Inflammatory macrophage treated with lipopolysaccharide for 1 hour (primary cell): ENCODE measurements around the gene GPATCH8.
A peak's percentile ranks its signal among the peaks of the same experiment; 100 is the strongest.
"Not testable (repeated sequence)": the region's sequence is repeated elsewhere in the genome, so short reads cannot be mapped to it uniquely, and the experiment has no call there.

ENCODE experiments used
- DNase-seq, 2 donors: peaks; one replicate each; pipeline ENCODE4 v3.0.0-alpha.2; 2020 to 2022

Gene GPATCH8

DNA sequence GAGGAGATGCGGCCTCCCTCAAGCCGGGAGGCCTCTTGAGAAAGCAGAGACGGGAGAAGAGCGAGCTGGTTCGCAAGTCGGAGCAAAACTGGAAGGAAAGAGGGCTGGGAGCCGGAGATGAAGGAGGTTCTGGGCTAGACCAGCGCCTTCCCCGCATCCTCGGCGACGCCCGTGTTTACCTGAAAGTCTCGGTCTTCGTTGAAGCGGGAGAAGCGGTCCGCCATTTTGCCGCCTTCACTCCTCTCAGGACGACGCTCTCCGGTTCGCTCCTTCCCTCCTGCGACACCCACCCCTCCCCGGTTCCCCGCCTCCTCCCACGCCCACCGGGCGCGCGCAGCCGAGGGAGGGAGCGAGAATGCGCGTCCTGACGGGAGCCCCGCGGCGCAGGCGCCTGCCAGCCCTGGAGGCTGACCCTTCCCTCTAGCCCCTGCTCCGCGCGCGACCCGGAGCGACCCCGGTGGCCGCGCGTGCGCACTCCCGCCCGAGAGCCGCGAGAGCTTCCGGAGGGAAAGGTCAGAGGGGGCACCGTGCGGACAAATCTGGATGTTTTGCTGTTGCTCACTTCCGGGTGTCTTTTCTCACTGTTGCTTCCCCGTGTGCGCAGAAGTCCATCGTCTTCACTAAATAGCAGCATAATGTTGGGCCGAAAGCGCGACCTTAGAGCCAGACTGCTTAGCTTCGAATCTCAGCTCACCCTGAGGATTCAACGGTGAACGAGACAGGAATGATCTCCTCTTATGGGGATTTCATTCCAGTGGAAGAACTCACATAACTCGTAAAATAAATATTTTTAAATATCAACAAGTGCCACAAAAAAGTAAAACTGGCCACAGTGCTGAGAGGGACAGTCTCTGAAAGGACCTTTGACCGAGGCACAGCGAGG, at the start of gene GPATCH8:
GPATCH8 (minus strand) TSS at position 260 of the 883 bp plus-strand sequence; CDS start at position 224, 36 bp downstream.
- DNase-seq: peak; percentile 89 to 94

DNA sequence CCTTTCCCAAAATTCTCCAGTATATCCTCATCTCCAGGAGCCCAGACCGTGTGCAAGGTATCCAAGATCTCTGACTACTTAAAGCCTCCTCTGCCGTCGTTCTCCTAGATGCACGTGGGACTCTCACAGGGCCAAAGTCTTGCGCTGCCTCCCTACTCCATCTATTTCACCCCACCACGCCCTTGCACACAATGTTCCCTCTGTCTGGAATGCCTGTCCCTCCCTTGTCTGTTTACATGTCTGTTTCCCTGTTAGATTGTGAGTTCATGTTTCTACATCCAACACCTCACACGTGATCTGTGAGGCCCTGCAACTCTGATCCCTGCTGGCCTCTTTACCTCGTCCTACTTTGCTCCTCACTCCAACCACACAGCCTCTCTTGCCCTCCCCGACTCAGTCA, 49.2 kb upstream of the GPATCH8 start:
- DNase-seq: no peak

DNA sequence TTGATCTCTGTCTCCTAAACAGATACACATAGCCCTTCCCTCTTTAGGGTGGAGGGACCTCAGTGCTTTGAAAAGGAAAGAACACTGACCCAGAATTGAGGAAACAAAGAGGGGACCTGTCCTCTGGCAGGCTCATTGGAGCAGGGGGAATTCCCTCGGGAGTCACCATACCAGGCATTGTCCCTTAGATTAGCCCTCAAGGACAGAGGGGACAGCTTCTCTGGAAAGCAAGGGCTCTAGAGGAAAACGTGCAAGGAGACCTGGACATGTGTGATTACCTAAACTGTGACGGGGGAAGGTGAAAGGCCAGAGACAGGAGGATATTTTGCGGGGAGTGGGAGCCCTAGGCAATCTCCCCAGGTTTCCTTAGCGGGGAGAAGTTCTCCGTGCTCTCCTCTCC, 46.5 kb upstream of the GPATCH8 start:
- DNase-seq: no peak

DNA sequence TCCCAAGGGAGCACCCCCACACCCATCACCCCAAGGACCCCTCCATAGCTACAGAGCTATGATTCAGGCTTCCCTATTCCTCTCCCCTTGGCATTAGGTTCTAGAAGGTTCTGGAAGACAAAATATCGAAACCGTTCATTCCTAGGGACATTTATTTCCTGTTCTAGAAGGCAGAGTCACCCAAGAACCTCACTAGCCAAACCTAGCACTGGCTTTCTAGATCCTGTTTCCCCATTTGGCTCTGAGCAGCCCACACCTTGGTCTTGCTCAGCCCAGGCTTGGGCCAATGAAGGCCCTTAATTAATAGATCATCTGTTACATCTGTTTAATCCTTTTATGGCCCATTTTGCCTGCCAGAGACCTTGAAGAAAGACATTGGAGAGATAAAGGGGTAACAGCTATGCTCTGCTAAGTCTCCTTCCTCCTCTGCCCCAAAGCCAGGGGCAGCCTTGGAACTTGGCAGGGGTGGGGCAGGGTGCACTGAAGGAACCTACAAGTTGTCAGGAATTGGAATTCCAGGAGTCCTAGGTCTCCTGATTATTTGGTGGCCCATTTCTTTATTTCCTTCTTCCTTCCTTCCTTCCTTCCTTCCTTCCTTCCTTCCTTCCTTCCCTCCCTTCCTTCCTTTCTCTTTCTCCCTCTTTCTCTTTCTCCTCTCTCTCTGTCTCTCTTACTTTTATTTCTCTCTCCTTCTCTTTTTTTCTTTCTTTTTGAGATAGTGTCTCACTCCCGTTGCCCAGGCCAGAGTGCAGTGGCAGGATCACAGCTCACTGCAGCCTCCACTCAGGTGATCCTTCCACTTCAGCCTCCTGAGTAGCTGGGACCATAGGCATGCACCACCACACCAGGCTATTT, 45.4 kb upstream of the GPATCH8 start:
- DNase-seq: peak; percentile 38 to 44

DNA sequence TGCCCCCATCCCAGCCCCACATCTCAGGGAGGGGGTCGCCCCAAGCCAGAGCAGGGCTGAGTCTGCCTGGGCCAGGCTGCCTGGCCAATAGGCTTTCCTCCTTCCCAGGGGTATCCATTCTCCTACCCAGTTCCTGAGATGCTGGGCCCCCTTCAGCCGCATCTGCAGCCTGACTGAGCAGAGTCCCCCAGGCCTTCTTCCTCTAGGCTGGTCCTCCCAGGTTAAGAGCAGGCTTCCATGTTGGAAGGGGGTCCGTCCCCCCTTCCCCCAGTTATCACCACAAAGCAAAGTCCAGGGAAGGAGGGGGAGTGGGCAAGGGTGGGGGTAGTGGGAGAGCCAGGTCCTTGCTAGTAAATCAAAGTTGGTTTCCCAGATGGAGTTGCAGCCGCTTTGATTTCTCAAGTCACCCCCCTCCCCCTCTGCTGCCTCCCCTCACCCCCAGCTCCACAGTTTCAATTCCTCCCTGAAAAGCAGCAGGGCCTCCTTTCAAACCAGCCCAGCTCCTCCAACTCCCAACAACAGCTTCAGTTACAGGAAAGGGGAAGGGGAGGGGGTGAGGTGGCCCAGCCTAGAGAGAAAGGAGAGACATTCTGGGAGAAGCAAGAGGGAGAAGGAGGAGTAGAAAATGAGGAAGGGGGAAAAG, 44.5 kb upstream of the GPATCH8 start:
- DNase-seq: no peak

DNA sequence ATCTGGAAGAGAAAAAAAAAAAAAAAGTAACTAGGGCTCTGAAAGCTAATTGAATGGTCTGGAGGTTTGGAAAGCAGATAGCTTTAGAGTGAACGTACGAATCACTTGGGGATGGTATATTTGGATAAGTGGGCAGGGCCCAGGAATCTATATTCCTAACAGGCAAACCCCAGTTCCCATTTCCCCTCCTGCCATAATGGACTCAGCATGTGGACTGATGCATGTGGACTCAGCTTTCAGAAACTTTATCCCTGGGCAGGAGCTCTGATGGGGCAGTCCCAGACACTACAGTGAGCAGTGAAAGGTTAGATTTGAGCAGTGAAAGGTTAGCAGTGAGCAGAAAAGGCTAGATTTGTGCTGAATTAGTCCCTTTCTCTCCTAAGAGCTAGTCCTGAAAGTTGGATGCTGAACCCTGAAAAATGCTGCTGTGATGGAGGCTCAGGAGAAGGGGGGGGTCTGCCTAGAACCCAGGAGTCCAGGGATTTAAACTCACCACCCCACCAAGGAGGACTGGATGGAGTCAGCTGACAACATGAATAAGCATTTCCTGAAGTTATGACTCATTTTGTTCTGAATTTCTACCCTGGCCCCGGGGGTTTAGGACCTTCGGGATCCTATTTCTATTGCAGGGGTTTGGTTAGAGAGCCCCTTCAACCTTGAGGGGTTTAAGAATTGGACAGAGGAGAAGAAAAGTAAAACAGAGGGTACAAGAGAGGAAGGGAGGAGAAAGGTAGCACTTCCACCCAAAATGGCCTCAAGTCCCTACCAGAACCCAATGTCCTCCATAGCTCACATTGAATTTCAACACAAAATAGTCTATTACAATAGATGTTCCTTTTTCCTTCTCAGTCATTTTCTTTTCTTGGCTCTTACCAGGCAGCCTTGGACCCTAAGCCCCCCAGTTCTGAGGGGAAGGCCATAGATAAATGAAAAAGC, 43.7 kb upstream of the GPATCH8 start:
- peak in 1 of 2 donors; percentile 24 for DNase-seq

DNA sequence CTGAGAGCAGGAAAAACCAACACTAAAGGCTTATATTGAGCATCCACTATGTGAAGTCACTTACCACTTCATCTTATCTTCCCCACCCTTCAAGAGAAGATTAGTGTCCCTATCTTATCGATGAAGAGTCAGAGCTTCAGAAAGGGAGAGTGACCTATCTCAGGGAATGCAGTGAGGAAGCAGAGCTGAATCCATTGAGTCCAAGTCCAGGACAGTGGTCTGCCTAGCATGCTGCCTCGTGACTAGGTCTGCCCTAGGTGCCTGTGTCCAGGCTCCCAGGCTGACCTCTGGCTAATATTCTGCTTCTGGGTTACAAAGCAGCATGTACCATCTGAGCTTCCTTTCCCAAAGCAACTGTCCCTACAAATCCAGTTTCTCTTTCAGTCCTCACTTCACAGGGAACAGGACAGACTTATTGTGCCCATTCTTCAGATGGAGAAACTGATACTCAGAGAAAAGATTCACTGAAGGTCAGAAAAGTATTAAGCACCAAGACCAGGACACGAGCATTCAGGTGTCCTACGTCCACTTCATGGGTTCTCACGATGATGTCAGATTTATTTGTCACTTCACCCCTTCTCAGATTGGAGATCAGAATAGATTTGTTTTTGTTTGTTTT, 40.8 kb upstream of the GPATCH8 start:
- DNase-seq: no peak

DNA sequence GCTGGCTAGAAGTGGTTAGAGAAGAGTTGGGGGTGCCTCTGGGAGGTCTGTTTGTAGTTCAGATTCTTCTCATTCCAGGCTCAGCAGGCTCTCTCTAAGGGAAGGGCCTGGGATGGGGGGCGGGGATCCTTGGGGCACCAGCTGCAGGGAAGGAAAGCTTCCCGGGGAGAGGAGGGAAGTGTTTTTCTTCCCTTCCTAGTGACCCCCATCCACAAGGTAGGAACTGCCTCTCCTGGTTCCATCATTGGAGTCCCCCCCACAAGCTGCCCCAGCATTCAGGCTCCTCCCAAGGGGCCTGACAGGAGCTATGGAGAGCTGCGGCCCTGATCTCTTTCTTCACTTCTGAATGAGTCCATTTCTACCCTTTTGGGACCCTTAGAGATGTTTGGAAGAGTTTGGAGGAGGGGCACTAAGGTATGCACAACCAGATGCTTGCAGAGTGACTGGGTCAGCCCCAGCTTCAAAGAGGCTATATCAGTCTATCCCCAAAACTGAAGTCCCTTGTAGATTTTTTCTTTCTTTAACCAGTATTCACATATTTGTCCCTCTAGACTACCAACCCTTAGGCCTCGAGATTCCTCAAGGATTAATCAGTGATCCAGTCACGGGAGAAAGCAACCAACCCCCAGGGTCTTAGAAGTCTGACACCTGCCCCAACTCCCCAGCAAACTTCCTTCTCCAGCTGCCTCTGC, 40.2 kb upstream of the GPATCH8 start:
- DNase-seq: no peak

DNA sequence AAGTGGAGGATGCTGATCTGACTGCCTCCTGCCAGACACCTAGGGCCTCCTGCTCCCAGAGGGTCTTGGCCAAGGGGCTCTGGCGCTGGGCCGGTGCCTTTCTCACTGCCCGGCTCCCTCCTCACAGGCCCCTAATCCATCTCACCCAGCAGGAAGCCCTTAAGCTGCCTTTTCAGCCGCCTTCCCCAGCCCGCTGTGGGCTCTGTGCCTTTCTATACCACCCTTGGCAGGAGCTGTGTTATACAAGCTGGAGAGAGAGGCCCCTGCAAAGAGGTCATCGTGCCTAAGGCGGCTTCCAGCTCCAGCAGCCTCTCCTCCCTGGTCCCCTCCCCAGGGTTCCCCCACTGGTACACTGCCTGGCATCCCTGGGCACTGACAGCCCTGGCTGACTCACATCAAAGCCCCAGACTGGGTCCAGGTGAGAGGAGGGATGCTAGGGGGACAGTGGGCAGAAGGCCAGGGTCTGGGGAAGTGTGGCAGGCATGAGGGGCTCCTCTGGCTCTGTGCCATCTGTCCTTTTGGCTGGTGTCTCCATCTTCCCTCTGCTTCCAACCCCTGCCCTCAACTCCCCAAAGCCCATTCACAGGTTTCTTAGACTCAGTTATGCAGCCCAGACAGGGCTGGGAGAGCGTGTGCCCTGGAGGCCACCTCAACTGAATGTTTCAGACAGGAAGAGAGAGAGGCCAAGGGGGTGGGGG, 38.8 kb upstream of the GPATCH8 start:
- DNase-seq: no peak

DNA sequence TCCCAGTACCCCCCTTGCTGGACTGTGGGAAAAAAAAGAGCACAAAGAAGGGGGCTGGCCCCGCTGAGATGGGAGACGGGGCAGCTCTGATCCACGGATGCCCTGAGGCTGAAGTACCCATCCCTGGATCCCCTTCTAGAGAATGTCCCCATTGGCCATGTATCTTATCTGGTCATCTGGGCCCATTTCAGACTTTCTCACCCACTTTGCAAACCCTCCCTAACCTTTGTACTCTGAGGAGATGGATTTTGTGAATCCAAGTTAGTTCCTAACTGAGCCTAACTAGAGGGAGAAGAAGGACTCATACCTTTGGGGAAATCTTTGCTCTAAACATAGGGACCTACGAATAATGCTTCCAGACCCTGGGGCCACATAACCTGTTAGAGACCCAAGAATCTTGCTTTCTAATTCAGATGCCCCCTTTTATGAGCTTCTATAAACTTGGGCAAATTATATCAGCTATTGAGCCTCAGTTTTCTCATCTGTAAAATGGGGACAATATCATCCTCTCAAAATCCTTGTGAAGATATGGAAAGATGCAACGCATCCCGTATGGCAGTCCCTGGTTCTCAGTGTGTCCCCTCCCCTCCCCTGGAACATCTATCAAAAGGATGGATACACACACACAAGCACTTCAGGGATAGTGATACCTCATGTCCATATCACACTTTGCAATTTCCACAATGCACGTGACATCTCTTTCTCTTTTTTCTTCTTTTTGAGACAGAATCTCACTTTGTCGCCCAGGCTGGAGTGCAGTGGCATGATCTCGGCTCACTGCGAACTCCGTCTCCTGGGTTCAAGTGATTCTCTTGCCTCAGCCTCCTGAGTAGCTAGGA, 37.3 kb upstream of the GPATCH8 start:
- no peak for DNase-seq

DNA sequence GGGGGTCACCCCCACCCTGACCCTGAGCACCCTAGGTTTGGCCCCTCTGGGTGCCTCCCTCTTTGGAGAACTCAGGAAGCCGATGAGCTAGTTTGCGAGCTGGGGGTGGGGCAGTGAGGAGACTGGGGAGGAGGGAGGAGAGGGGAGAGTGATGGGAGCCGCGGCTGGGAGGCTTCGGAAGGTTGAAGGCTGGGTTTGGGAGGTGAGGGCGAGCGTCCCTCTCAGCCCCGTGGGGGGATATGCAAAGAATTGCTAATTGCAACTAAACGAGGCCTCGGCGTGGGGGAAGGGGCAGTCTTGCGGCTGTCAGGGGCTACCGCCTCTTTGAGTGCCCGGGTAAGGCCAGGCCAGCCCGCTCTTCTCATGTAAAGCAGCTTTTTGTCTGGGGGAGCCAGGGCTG, 36.5 kb upstream of the GPATCH8 start:
- no peak for DNase-seq

DNA sequence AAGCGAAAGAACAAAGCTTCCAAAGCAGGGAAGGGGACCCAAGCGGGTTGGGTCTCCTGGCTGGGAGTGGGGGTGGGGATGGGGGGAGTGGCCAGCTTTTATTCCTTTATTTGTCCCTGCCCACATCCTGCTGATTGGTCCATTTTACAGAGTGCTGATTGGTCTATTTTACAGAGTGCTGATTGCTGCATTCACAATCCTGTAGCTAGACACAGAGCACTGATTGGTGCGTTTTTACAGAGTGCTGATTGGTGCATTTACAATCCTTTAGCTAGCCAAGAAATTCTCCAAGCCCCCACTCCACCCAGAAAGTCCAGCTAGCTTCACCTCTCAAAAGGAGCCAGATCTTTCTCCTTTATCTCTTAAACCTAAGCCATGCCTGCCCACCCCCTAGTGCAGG, 34.7 kb upstream of the GPATCH8 start:
- not testable (repeated sequence) for DNase-seq

DNA sequence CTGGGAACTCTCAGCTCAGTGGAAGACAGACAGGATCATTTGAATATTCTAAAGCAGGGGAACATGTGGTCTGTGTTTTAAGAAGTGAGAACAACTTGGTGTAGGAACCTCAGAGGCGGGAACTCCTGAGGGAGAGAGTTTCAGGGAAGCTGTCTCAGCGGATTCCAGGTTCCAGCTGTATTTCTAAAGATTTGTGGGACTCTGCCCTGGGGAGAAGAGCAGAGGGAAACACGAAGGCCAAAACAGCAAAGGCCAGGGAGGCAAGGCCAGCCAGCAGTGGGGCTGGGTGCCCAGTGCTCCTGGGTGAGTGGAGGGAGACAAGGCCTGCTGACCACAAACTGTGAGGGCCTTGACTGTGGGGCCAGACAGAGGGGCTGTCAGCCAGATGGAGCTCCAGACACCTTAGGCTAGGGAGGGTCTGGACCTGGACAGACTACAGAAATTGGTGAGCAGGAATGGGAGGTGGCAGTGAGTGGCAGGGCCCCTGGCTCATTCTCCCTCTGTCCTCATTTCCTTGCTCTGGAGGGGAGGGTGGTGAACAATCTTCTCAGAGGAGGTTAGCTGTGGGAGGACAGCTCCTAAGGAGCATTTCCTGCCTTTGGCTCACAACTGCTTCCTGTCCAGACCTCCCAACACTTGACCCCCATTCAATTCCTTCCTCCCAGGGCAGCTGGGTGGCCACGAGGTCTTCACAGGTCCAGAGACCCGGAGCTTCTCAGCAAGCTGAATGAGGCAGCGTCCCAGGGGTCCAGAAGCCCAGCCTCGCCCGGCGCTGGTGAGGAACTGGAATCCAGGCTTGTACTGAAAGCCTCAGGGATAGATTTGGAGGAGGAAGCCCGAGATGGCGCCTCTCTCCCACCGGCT, 33.1 kb upstream of the GPATCH8 start:
- peak; percentile 35 to 40 for DNase-seq

DNA sequence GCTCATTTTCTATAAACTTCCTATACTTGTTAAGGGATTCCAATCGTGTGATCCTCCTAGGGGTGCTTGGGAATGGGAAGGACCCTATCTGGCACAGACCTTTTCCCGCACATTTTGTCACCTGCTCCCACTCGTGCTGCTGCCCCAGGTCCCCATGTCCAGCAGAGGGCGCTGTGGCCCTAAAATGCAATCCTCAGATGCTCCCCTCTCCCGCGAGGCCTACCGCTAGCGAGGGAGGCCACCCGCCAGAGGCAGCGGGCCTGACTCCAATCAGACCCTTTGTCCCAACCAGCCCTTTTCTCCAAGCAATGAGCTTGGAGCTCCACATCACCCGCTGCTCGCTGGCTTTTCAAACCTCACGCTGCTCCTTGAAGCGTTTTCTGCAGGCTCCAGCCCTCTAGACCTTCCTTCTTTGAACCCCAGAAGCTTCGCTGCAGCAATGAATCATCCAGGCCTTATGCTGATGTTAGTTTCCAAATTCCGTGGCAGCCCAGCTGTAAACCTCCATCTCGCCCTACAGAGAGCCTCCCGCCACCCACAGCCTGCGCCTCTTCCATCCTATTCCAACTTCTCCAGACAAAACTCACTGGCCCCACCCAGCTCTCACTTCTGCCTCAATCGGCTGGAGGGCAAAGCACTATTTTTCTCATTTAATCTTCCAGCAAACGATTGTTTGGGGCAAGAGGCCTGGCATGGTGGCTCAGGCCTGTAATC, 30.5 kb upstream of the GPATCH8 start:
- DNase-seq: peak; percentile 51 to 93

DNA sequence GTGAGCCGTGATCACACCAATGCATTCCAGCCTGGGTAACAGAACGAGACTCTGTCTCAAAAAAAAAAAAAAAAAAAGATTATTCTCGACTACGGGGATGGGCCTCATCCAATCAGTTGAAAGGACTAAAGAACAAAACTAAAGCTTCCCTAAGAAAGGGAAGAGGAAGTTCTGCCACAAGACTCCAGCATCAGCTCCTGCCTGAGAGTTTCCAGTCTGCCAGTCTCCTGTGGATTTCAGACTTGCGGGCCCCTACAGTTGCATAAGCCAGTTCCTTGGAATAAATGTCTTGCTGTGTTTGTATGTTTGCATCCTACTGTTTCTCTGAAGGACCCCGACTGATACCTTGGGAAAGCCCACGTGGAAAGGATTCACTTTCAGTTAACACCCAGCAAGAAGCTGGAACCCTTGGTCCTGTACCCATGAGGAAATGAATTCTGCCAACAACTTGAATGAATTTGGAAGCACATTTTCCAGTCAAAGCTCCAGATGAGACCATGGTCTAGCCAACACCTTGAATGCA, 27.8 kb upstream of the GPATCH8 start:
- DNase-seq: peak; percentile 48 to 66

DNA sequence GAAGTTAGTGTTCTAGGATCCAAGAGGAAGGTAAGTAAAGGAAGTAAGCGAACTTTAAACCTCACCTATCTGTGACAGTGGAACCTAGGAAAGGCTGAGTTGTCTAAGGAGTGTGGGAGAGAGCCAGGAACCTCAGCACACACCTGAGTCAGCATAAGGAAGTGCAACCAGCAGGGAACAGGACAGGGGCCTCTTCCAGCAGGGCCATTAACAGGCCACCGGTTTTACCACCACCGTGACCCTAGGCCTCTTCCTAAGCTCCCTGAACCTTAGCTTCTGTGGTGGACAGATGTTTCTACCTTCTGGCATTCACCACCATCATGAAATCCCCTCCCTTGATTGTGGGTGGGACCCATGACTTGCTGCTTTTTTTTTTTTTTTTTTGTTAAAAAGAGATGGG, 26.7 kb upstream of the GPATCH8 start:
- no peak for DNase-seq

DNA sequence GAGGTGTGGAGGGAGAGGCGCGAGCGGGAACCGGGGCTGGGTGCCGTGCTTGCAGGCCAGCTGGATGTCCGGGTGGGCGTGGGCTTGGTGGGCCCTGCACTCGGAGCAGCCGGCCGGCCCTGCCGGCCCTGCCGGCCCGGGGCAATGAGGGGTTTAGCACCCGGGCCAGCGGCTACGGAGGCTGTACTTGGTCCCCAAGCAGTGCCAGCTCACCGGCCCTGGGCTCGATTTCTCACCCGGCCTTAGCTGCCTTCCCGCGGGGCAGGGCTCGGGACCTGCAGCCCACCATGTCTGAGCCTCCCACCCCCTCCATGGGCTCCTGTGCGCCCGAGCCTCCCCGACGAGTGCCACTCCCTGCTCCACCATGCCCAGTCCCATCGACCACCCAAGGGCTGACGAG, 24.7 kb upstream of the GPATCH8 start:
- DNase-seq: no peak

DNA sequence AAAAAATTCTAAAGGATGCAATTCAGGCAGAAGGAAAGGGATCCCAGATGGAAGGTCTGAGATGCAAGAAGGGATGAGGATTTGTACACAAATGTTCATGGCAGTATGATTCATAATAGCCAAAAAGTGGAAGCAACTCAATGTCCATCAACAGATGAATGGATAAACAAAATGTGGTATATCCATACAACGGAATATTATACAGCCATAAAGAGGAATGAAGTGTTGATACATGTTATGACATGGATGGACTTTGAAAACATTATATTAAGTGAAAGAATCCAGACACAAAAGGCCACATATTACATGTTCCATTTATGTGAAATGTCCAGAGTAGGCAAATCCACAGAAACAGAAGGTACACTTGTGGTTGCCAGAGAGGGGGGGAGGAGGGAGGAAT, 23.9 kb upstream of the GPATCH8 start:
- no peak for DNase-seq
